GM12878 (cell line): ENCODE results near the gene CD2AP. TPM values are rescaled to one million over a fixed set of nuclear protein-coding genes. Genes with fewer than 3 reads are reported as not detected.

Experiments
- ATAC-seq: fragments of 200-7000 bp; cut with Tn5 transposase; 3 replicates; pipeline ENCODE4 v1.9.1; 2020; ENCODE audit warnings: mild to moderate bottlenecking, moderate library complexity
- BruUV-seq: library from RNA; stranded (reverse); fragments of 400-500 nt; replicated peaks from 2 replicates; lab custom pipeline; 2021; lab: Mats Ljungman, UMichigan
- CTCF ChIA-PET: fragments of 300-600 bp; sonication (Branson Sonifier 250); formaldehyde crosslinking; extraction: SDS; loops from one replicate; lab custom pipeline; 2021; ENCODE audit warnings: inconsistent platforms; lab: Yijun Ruan, JAX
- POLR2A ChIA-PET: fragments of 350-600 bp; formaldehyde crosslinking; extraction: SDS; loops from one replicate; lab custom pipeline; 2021; ENCODE audit warnings: inconsistent platforms; lab: Charles Lee
- RAD21 ChIA-PET: fragments of 300-600 bp; sonication (Branson Sonifier 250); formaldehyde crosslinking; loops from one replicate; lab custom pipeline; 2023; ENCODE audit warnings: antibody characterized with exemption; ENCODE audit not compliant: unreplicated experiment; lab: Charles Lee
- SMC1A ChIA-PET: fragments of 300-600 bp; sonication (Branson Sonifier 250); formaldehyde crosslinking; loops from one replicate; lab custom pipeline; 2023; ENCODE audit not compliant: unreplicated experiment, uncharacterized antibody; lab: Charles Lee
- DNase-seq: peaks from one replicate; pipeline ENCODE4 v3.0.0-alpha.2; 2011; ENCODE audit warnings: low read depth, low spot score
- FAIRE-seq: peaks from 3 replicates; lab custom pipeline; 2011; peaks lifted over from hg19 to GRCh38; lab: Jason Lieb, UNC
- H2AFZ ChIP-seq: 2 replicates; pipeline ENCODE4 v1.6.0; 2011; ENCODE audit warnings: low read depth, low read length, control low read depth; ENCODE audit not compliant: control insufficient read depth
- H3K27ac ChIP-seq: 2 replicates; pipeline ENCODE4 v1.5.1; 2011; ENCODE audit warnings: control low read depth; ENCODE audit not compliant: control insufficient read depth, insufficient read depth
- H3K27me3 ChIP-seq, 2 experiments: replicated peaks in 1 of 2; 2 replicates each; pipeline versions ENCODE4 v1.6.0 to v1.6.1; 2011; ENCODE audit warnings: low read length in 1 of 2; ENCODE audit not compliant: control insufficient read depth in 2 of 2, insufficient read depth in 2 of 2
- H3K36me3 ChIP-seq, 2 experiments: 2 replicates each; pipeline ENCODE4 v1.5.1; 2011; ENCODE audit warnings: low read length in 1 of 2; ENCODE audit not compliant: control insufficient read depth in 2 of 2, insufficient read depth in 2 of 2
- H3K4me1 ChIP-seq: 2 replicates; pipeline ENCODE4 v1.6.1; 2011; ENCODE audit warnings: mild to moderate bottlenecking, low read length, moderate library complexity, mixed read lengths; ENCODE audit not compliant: control insufficient read depth, insufficient read depth
- H3K4me2 ChIP-seq: 2 replicates; pipeline ENCODE4 v1.6.0; 2011; ENCODE audit warnings: control low read depth; ENCODE audit not compliant: control insufficient read depth, insufficient read depth
- H3K4me3 ChIP-seq: fragments of 200-600 bp; sonication (generic); 2 replicates; pipeline ENCODE4 v1.5.1; 2016
- H3K79me2 ChIP-seq: 2 replicates; pipeline ENCODE4 v1.6.0; 2011; ENCODE audit warnings: low read length; ENCODE audit not compliant: control insufficient read depth, insufficient read depth
- H3K9ac ChIP-seq: 2 replicates; pipeline ENCODE4 v1.8.0; 2011; ENCODE audit warnings: low read length, control low read depth, mixed read lengths; ENCODE audit not compliant: control insufficient read depth, insufficient read depth
- H3K9me3 ChIP-seq: replicated peaks from 3 replicates; pipeline ENCODE4 v1.5.1; 2011; ENCODE audit warnings: mild to moderate bottlenecking, low read length; ENCODE audit not compliant: control insufficient read depth, insufficient read depth
- H4K20me1 ChIP-seq: 2 replicates; pipeline ENCODE4 v1.6.0; 2011; ENCODE audit not compliant: control insufficient read depth, insufficient read depth
- ASH2L ChIP-seq: fragments of 300-600, 200-600 bp; sonication (generic); IDR thresholded peaks from 2 replicates; pipeline ENCODE4 v1.6.1; 2017; ENCODE audit warnings: low read depth, mild to moderate bottlenecking, borderline replicate concordance
- HDAC2 ChIP-seq: fragments of 200-600 bp; sonication (generic); IDR thresholded peaks from 2 replicates; pipeline ENCODE4 v1.6.1; 2017
- IRF3 ChIP-seq: fragments of 450-650 bp; IDR thresholded peaks from 2 replicates; pipeline ENCODE4 v1.6.1; 2014; ENCODE audit warnings: mild to moderate bottlenecking
- IRF4 ChIP-seq: IDR thresholded peaks from 2 replicates; pipeline ENCODE4 v1.6.1; 2011; ENCODE audit warnings: low read depth, low read length
- PKNOX1 ChIP-seq: fragments of 450-650 bp; IDR thresholded peaks from 2 replicates; pipeline ENCODE4 v1.6.1; 2016; ENCODE audit warnings: mild to moderate bottlenecking
- RFX5 ChIP-seq: IDR thresholded peaks from 2 replicates; pipeline ENCODE4 v1.6.1; 2011; ENCODE audit warnings: low read depth, low read length, improper control_type of control experiment
- SRF ChIP-seq, 2 experiments: IDR thresholded peaks; 2 replicates each; pipeline ENCODE4 v1.6.1; 2011; ENCODE audit warnings: low read depth in 2 of 2, low read length in 2 of 2, mild to moderate bottlenecking in 1 of 2, moderate library complexity in 1 of 2
- ZNF622 ChIP-seq: fragments of 450-650 bp; IDR thresholded peaks from 2 replicates; pipeline ENCODE4 v1.6.1; 2017; ENCODE audit warnings: mild to moderate bottlenecking, inconsistent platforms
- ZZZ3 ChIP-seq: IDR thresholded peaks from 2 replicates; pipeline ENCODE4 v1.6.1; 2011; ENCODE audit warnings: low read depth; ENCODE audit not compliant: control insufficient read depth, insufficient read length
- WGBS: methylation state at CpG from one replicate; pipeline ENCODE4 v1.1.6; 2016; ENCODE audit warnings: low lambda C conversion rate; ENCODE audit not compliant: insufficient replicate concordance, insufficient coverage; ENCODE audit errors: missing lambda C conversion rate; 5-methylcytosine and 5-hydroxymethylcytosine counted together
- in situ Hi-C: fragments of 300-500 bp; cut with MboI; formaldehyde crosslinking; loops from 9 replicates; pipeline ENCODE4 v1.14.3; 2018; ENCODE audit warnings: mixed read lengths
- intact Hi-C: fragments of 100-400 bp; cut with micrococcal nuclease; formaldehyde crosslinking; loops from one replicate; pipeline ENCODE4 v1.14.2; 2022; ENCODE audit not compliant: unreplicated experiment
- polyA plus RNA-seq, 11 experiments: library from polyadenylated mRNA; depleted of rRNA in 4 of 11; unstranded in 6 of 11; stranded (reverse) in 5 of 11; fragments of >200 nt; fragmentation: Nextera tagmentation in 4 of 11; fragmentation: Illumina TruSeq in 1 of 11; extraction: Ambion mirVana in 4 of 11; extraction: Trizol in 1 of 11; gene quantifications; 1 replicate in 1 of 11; 2 replicates in 10 of 11; pipeline versions ENCODE4 v1.2.1 to v1.2.3, GENCODE V29; 2011 to 2016; ENCODE audit warnings: inconsistent platforms in 2 of 11, missing spikeins in 2 of 11, low read depth in 1 of 11
- total RNA-seq, 4 experiments: library from RNA; depleted of rRNA in 3 of 4; stranded (reverse); fragments of >200 nt in 3 of 4; fragmentation: Illumina TruSeq in 1 of 4; extraction: Trizol in 1 of 4; gene quantifications; 2 replicates each; pipeline versions ENCODE4 v1.2.1 to v1.2.3, GENCODE V29; 2013 to 2021

Gene CD2AP
- total and polyA plus RNA-seq, 10 of the 15 experiments (the other 5 are each of a cell fraction or from before 2014, with no cell fraction given) = 5.4 to 46.6 (median 20.9) TPM

- SMC1A ChIA-PET = interaction anchor here (1.1 to 1.5 kb wide), 2 partner anchors 8 to 10 kb away, joined by 3 to 4 read pairs; no protein-coding TSS in a partner anchor
Measured at GRCh38 chr6:47592131-47592840, 114.7 kb downstream of the CD2AP start.

GRCh38 chr6:47593979-47594378, 116.4 kb downstream of the CD2AP start:
- H3K4me2 ChIP-seq = no peak overlapping the region
- ChIA-PET POLR2A (no interaction called here), RAD21 (no interaction called here), SMC1A (interaction anchor here (0.8 to 2.1 kb wide), 5 partner anchors 8 to 181 kb away, joined by 3 to 6 read pairs (median 4); no protein-coding TSS in a partner anchor), CTCF (interaction anchor here (0.5 to 1.8 kb wide), 3 partner anchors 10 to 254 kb away, joined by 3 to 8 read pairs (median 6); no protein-coding TSS in a partner anchor)
- in situ Hi-C loops (no loop called here), intact Hi-C loops (no loop called here)
- H3K4me3 ChIP-seq = no peak overlapping the region
- no peak for ATAC-seq
- 98% methylated on average over 3 of the region's 3 CpGs for WGBS
- no peaks in the 10 kb centered on the region for H3K9me3 ChIP-seq
- no peaks in the 10 kb centered on the region for H3K4me1 ChIP-seq
- no peaks in the 10 kb centered on the region for H4K20me1 ChIP-seq
- H3K79me2 ChIP-seq = no peaks in the 10 kb centered on the region
- no TSS peak for BruUV-seq
- no peak overlapping the region for H3K9ac ChIP-seq
- no peak overlapping the region for H3K27ac ChIP-seq
- no peak for DNase-seq
- no peak overlapping the region for H2AFZ ChIP-seq
- FAIRE-seq = no peak
- H3K27me3 ChIP-seq = no peaks in the 10 kb centered on the region
- peaks cover 2 to 23% of the 10 kb centered on the region in 2 experiments for H3K36me3 ChIP-seq
- TF ChIP-seq PKNOX1 (no peak), RFX5 (no peak), HDAC2 (no peak), IRF4 (no peak), ZZZ3 (no peak), SRF (IDR thresholded peaks at IDR 0.05; ENCODE audit: low read depth in 2 of 2, low read length in 2 of 2) (no peak), ZNF622 (no peak)

More at GRCh38 chr6:47592131-47592840, 114.7 kb downstream of the CD2AP start:
- H3K4me2 ChIP-seq = no peak overlapping the region
- H3K79me2 ChIP-seq = no peaks in the 10 kb centered on the region
- no peak overlapping the region for H2AFZ ChIP-seq
- no peak for ATAC-seq
- H3K27ac ChIP-seq = no peak overlapping the region
- TF ChIP-seq IRF3 = no peak
- TF ChIP-seq ASH2L = no peak
- TF ChIP-seq, all 136 proteins: peak for 0
- ChIA-PET RAD21 (interaction anchor here (1.3 kb wide), 1 partner anchor 179 kb away, joined by 4 read pairs; no protein-coding TSS in a partner anchor), CTCF (interaction anchor here (1.0 to 1.1 kb wide), 3 partner anchors 11 to 178 kb away, joined by 3 to 6 read pairs (median 3); no protein-coding TSS in a partner anchor), POLR2A (interaction anchor here (0.5 kb wide), 1 partner anchor 19 kb away, joined by 3 read pairs; no protein-coding TSS in a partner anchor)
- WGBS = 81% methylated on average over 3 of the region's 3 CpGs
- no peak for FAIRE-seq
- DNase-seq = no peak
- no peaks in the 10 kb centered on the region for H3K9me3 ChIP-seq
- H3K36me3 ChIP-seq = peaks cover 0 to 21% of the 10 kb centered on the region in 2 experiments
- BruUV-seq = no TSS peak
- in situ Hi-C loops = no loop called here
- intact Hi-C loops = no loop called here
- H4K20me1 ChIP-seq = no peaks in the 10 kb centered on the region
- no peaks in the 10 kb centered on the region for H3K4me1 ChIP-seq
- H3K27me3 ChIP-seq = no peaks in the 10 kb centered on the region
- no peak overlapping the region for H3K4me3 ChIP-seq
- no peak overlapping the region for H3K9ac ChIP-seq
